MCF 10A (cell line): ENCODE measurements around the gene BCAR3. TPM values are rescaled to one million over a fixed set of nuclear protein-coding genes. Genes with fewer than 3 reads are reported as not detected.

Experiments
- BruUV-seq: library from RNA; stranded (reverse); fragments of 400-500 nt; replicated peaks from 2 replicates; lab custom pipeline; 2021; lab: Mats Ljungman, UMichigan
- CTCF ChIA-PET: fragments of 300-600 bp; sonication (Branson Sonifier 250); formaldehyde crosslinking; extraction: SDS; loops from one replicate; lab custom pipeline; 2021; ENCODE audit warnings: antibody characterized with exemption, inconsistent platforms; lab: Yijun Ruan, JAX
- POLR2A ChIA-PET: fragments of 300-600, 350-650 bp; sonication (Branson Sonifier 250); formaldehyde crosslinking; extraction: SDS; loops from one replicate; lab custom pipeline; 2020; ENCODE audit warnings: antibody characterized with exemption, inconsistent platforms; lab: Yijun Ruan, JAX
- DNase-seq: peaks from one replicate; pipeline ENCODE4 v3.0.0-alpha.2; 2018; ENCODE audit not compliant: unreplicated experiment
- H3K27ac Mint-ChIP-seq: one replicate; pipeline ENCODE4 v1.8.0; 2022; ENCODE audit warnings: mild to moderate bottlenecking, low read depth, mixed read lengths; ENCODE audit not compliant: unreplicated experiment
- H3K27me3 Mint-ChIP-seq: one replicate; pipeline ENCODE4 v1.8.0; 2022; ENCODE audit warnings: mixed read lengths; ENCODE audit not compliant: insufficient read depth, unreplicated experiment
- H3K36me3 Mint-ChIP-seq: one replicate; pipeline ENCODE4 v1.8.0; 2022; ENCODE audit warnings: mild to moderate bottlenecking, moderate library complexity, mixed read lengths; ENCODE audit not compliant: insufficient read depth, unreplicated experiment
- H3K4me1 Mint-ChIP-seq: one replicate; pipeline ENCODE4 v1.8.0; 2022; ENCODE audit warnings: mixed read lengths; ENCODE audit not compliant: insufficient read depth, unreplicated experiment
- H3K4me3 Mint-ChIP-seq: one replicate; pipeline ENCODE4 v1.8.0; 2022; ENCODE audit warnings: mild to moderate bottlenecking, moderate library complexity, mixed read lengths; ENCODE audit not compliant: unreplicated experiment
- H3K9me3 Mint-ChIP-seq: one replicate; pipeline ENCODE4 v1.8.0; 2022; ENCODE audit warnings: mixed read lengths; ENCODE audit not compliant: unreplicated experiment
- CTCF ChIP-seq: fragments of 200-600 bp; IDR thresholded peaks from one replicate; pipeline ENCODE4 v1.8.0; 2022; ENCODE audit warnings: antibody characterized with exemption, mild to moderate bottlenecking; ENCODE audit not compliant: unreplicated experiment
- intact Hi-C: fragments of 100-400 bp; cut with micrococcal nuclease; formaldehyde crosslinking; loops from 2 replicates; pipeline ENCODE4 v1.14.1; 2022
- total RNA-seq: library from RNA; stranded (reverse); gene quantifications from 2 replicates; pipeline ENCODE4 v1.2.3, GENCODE V29; 2022

Gene BCAR3
- total RNA-seq, 1 experiment from 2014 or later, result 130 TPM

- POLR2A ChIA-PET, result interaction anchor here (0.7 to 11.0 kb wide), 12 partner anchors 13 to 215 kb away, joined by 3 to 156 read pairs (median 5); partner anchors contain the start of gene BCAR3
- peaks cover 39% of the 10 kb centered on the region for H3K36me3 Mint-ChIP-seq
- H3K27ac Mint-ChIP-seq, result peak overlapping the region; percentile 90
- peak; percentile 36 for DNase-seq
- no peak overlapping the region for H3K4me3 Mint-ChIP-seq
- no TSS peak for BruUV-seq
- H3K27me3 Mint-ChIP-seq, result no peaks in the 10 kb centered on the region
- no peaks in the 10 kb centered on the region for H3K9me3 Mint-ChIP-seq
- no peak for TF ChIP-seq CTCF
- intact Hi-C loops, result no loop called here
- peaks cover 44% of the 10 kb centered on the region for H3K4me1 Mint-ChIP-seq
- CTCF ChIA-PET, result interaction anchor here (0.6 to 8.0 kb wide), 39 partner anchors 9 to 692 kb away, joined by 3 to 250 read pairs (median 5); partner anchors contain the start of gene BCAR3
These were observed 51.5 kb downstream of the BCAR3 start for GRCh38 chr1:93630168-93630567.

GRCh38 chr1:93629101-93630059 is 52.3 kb downstream of the BCAR3 start:
- Mint-ChIP-seq H3K27ac (peak overlapping the region; percentile 95), H3K4me1 (peaks cover 46% of the 10 kb centered on the region), H3K4me3 (peak overlapping the region; percentile 52), H3K36me3 (peaks cover 31% of the 10 kb centered on the region), H3K9me3 (no peaks in the 10 kb centered on the region), H3K27me3 (no peaks in the 10 kb centered on the region)
- intact Hi-C loops, result loop anchor here (1.0 to 10.0 kb wide), 6 partner anchors 51 to 325 kb away; no protein-coding TSS in a partner anchor
- BruUV-seq, result no TSS peak
- peak; percentile 63 for TF ChIP-seq CTCF
- peak; percentile 76 for DNase-seq
- ChIA-PET CTCF (interaction anchor here (0.6 to 8.0 kb wide), 62 partner anchors 8 to 998 kb away, joined by 3 to 250 read pairs (median 4); partner anchors contain the start of gene BCAR3), POLR2A (interaction anchor here (0.7 to 11.0 kb wide), 27 partner anchors 12 to 216 kb away, joined by 3 to 156 read pairs (median 5); partner anchors contain the start of gene BCAR3)

- POLR2A ChIA-PET, result interaction anchor here (0.7 to 11.0 kb wide), 18 partner anchors 12 to 216 kb away, joined by 3 to 156 read pairs (median 5); partner anchors contain the start of gene BCAR3
- H3K27ac Mint-ChIP-seq, result peak overlapping the region; percentile 95
- DNase-seq, result no peak
- H3K27me3 Mint-ChIP-seq, result no peaks in the 10 kb centered on the region
- TF ChIP-seq CTCF, result no peak
- no TSS peak for BruUV-seq
- no peak overlapping the region for H3K4me3 Mint-ChIP-seq
- intact Hi-C loops, result loop anchor here (1.0 to 10.0 kb wide), 6 partner anchors 52 to 324 kb away; no protein-coding TSS in a partner anchor
- CTCF ChIA-PET, result interaction anchor here (0.6 to 8.0 kb wide), 45 partner anchors 9 to 324 kb away, joined by 3 to 250 read pairs (median 5); partner anchors contain the start of gene BCAR3
- peaks cover 24% of the 10 kb centered on the region for H3K36me3 Mint-ChIP-seq
- peaks cover 53% of the 10 kb centered on the region for H3K4me1 Mint-ChIP-seq
- H3K9me3 Mint-ChIP-seq, result no peaks in the 10 kb centered on the region
These were observed 53.0 kb downstream of the BCAR3 start for GRCh38 chr1:93628681-93629080.
